HG03558 (cell line): ENCODE measurements around the gene CRYBG1.
"Not testable (repeated sequence)": the region's sequence is repeated elsewhere in the genome, so short reads cannot be mapped to it uniquely, and the experiment has no call there.

Source experiments
- ATAC-seq: cut with Tn5 transposase; IDR thresholded peaks from one replicate; pipeline ENCODE4 v1.9.1; 2021; ENCODE audit warnings: moderate number of reproducible peaks; ENCODE audit not compliant: unreplicated experiment; ENCODE audit errors: extremely low read depth

Gene CRYBG1

DNA sequence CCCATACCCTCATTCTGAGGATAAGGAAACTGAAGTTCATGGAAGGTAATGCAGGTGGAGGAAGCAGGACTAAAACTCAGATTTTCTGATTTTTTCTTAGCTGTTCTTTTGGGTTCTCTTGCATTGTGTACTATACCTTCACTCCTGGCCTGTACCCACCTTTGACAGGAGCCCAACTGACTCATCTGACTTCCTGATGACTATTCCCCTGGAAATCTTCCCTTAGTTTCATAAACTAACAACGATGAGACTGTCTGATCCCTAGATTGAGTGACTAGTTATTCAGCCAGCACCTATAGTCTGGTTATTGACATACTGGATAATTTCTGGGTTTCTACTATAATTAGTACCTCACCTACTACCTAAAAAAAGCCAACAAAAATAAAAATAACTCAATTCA lies 10.1 kb downstream of the CRYBG1 start:
- ATAC-seq, result no peak

DNA sequence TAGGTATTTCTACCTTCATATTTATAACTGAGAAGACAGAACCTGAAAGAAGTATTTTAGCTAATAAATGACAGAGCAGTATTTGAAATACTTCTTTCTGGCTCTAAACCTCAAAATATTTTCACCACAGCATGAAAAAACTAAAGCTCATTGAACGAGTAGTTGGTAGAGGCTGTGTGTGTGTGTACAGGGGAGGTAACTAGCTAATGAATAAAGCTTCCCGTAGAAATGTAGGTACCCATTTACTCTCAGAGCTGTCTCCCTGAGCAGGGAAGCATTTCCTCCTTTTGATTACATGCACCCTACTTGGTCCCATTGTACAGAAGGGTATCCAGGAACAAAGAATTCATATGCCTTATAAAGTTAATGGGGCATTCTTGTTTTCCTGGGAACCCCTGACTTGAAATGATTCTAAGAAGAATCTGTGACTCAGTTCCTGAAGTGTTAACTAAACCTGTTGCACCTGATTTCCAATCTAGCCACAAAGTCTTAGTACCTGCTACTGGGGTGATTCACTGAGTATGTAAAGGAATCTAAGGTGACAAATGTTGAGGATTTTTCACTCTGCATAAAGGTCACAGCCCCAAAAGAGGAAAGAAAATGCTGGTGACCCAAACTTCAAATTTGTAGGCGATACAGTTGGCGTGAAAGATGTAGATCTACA lies 12.5 kb downstream of the CRYBG1 start:
- ATAC-seq, result no peak

DNA sequence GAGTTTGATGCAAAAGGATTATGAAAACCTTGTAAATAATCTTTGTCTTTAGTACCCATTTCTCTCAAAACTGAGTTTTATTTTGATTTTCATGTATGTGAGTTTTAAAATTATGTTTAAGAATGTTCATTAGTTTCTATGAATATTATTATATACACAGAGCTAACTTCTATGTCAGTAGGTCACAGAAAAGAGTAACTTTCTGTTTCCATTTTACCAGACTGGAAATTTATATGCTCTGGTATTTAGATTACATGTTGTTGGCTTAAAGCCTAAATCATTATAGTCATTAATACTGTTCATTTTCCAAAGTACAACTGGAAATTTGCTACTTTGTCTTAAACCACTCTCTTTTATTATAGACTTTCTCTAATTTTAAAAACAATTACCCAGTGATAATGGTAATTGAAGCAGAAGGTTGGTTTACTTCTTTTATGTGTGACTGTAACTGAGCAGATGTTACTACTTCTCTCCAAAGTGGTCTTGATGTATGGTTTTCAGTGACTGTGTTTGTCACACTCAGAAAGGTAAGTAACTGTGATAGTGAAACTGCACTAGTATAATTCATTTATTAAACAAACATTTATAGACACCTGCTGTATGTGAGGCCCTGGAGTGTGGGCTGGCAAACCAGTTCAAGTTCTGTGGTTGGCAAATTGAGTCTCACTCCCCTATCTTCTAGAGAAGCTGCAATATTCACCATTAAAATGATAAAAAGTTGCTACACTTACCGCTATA lies 13.2 kb downstream of the CRYBG1 start:
- no peak for ATAC-seq

DNA sequence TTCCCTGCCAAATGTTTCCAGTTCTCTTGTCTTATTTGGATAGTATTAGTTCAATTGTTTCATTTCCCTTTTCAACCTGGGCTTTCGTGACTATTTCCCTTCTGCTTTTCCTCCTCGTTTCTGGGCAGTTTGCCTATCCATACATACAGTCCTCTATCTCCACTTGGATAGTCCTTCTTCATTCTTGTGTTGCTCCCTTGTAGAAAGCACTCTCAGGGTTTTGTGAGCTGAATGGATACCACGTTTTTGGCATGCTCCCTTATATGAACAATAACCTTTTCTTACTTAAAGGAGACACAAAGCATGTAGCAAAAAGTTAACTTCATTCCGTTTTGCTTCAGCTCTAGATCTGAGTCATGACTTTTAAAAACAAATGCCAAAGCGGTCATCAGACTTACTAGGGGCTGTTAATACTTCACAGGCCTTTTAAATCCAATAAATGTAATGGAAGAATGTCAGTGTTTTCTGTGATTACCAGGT lies 16.6 kb downstream of the CRYBG1 start:
- ATAC-seq, result no peak

DNA sequence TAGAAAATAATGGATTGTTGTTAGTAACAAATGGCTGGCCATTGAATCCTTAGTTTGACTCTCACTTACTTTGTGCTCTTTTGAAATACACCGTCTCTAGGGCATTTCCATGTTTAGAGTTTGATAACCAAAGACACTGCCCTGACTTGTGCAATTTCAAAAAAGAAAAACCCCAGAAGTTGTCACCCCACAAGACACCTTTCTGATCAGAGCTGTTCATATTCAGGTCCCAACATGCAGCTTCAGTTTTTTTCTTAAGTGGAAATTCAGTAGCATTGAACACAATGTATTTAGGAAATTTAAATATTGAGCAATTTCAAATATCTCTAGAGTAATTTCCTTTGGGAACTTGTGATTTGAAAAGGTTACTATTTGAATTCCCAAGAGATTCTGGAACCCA lies 19.4 kb downstream of the CRYBG1 start:
- no peak for ATAC-seq

DNA sequence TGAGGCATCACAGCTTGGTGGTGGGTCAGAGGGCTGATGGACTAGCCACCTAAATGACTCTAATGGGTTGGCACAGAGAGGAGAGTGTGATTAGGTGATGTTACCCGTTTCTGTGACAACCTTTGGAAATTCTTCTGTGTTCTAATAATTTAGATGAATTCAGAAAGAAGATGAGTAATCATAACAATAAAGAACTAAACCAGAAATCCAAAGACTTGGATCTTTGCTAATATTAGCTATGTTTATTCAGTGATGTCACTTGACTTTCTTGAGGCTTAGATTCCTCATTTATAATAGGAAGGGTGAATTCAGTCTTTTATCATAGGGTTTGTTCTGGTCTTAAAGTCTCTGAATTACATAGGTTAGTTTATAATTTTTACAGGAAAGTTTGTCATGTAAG lies 19.9 kb downstream of the CRYBG1 start:
- no peak for ATAC-seq

DNA sequence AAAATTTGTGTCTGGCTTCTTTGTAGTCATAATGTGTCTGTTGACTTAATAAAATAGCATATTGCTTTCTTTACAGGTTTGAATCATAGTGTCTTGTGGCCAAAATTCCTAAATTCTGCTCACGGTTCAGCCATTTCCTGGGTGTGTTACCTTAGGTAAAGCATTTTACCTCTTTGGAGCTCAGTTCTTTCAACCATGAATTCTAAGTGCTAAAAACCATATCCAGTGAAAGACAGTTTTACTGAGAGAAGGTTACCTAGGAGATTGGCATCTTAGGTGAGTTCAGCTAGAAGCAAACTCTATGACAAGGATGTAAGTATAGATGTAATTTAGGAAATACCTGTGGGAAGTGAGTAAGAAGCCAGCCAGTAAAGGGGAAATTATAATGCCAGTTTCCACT lies 20.7 kb downstream of the CRYBG1 start:
- no peak for ATAC-seq

DNA sequence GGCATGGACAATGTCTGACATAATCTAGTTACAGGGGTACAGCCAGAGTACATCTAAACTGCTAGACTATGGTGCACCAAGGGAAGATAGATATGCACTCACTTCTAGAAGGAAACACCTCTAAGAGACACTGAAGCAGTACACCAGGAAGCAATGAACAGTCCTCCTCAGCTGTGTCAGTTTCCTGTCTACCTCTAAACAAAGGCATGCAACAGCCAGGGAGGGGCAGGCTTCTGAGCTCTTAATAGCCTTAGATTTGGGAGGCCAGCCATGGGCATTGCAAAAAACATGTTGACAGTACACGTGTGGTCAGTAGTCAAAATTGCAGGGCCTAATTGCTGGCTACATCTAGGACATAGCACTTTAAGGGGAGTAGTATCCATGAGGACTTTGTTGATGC lies 21.4 kb downstream of the CRYBG1 start:
- ATAC-seq, result no peak

DNA sequence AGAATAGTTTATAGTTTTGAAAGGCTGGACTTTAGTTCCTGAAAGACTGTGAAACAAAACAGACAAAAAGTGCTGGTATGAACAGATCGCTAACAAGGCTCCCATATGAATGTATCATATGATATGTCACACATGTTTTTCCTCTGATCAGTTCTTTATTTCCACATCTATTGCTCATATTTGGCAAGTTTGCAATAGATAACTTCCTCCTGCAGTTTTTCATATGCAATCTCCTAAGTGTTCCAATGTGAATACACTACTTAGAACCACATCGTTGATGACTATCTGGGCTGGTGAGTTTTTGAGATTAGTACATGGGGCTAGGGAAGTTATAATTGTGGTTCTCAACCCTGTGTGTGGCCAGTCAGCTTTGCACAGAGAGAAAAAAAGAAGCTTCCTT lies 23.1 kb downstream of the CRYBG1 start:
- no peak for ATAC-seq

DNA sequence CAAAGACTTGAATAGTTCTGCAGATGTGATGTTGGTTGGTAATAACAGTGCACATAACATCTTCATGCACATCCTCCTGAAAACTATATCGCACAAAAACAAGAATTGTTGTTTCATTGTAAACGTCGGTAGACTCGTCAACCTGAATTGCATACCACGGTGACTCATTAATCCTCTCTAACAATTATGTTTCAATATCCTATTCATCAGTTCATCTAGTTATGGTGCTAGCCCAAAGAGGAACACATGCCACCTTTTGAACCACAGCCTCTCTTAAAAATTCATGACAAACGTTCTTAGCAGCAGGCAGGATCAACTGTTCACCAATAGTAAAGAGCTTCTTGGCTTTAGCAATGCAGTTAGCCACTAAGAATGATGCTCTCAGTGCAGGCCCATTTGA lies 25.0 kb downstream of the CRYBG1 start:
- ATAC-seq, result no peak

DNA sequence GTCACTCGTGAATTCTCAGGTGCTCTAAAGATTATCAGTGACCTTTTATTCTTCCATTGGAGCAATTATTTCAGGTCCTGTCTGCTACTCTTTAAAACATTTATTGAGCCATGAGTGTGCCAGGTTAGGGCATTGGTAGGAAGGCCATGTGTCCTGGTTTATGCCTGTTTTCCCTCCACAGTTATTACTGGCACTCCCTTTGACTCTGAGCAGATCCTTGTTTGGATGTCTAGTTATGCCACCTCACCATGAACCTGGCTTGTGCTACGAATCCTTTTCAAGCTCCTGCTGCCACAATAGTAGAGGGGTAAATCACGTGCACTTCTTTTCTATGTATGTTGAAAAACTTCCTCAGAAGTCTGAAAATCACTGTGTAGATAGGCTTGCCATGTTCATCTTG lies 27.4 kb downstream of the CRYBG1 start:
- ATAC-seq, result no peak

DNA sequence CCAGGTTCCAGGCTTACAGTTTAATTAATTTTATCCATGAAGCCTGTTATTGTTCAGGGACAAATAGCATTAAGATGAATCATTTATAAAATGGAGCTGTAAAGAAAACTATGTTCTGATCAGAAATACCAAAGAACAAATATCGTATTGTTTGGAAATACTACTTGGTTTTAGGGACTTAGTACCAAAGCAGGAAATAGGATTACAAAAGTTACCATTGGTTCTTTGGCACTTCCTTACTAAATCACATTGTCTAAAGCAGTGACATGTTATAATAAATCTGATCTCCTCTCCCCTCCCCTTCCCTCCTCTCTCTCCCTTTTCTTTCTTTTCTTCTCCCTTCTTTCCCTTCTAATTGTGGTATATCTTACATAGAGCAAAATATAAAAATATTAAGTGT lies 29.6 kb downstream of the CRYBG1 start:
- no peak for ATAC-seq

DNA sequence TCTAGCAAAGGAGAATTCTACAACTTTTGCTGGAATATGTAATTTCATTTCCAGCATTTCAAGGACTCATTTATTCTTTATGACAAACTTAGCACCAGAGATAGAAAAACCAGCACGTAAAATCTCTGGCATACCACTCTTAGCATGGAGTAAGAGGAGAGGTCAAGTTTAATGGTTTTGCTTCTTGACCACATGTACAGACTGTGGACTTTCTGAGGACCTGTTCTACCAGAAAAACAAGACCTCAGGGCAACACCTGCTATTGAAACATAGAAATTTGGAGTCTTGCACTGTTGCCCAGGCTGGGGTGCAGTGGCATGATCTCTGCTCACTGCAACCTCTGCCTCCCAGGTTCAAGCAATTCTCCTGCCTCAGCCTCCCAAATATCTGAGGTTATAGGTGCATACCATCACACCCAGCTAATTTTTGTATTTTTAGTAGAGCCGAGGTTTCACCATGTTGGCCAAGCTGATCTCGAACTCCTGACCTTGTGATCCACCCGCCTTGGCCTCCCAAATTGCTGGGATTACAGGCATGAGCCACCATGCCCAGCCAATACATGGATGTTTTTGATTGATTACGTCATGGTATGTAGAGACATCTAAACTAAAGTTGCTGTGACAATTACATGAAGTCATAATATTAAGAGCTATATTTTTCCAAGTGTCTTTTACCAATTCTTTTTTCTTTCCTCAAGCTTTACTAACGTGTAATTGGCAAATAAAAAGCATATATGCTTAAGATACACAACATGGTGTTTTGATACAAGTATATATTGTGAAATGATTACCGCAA lies 36.1 kb downstream of the CRYBG1 start:
- no peak for ATAC-seq

DNA sequence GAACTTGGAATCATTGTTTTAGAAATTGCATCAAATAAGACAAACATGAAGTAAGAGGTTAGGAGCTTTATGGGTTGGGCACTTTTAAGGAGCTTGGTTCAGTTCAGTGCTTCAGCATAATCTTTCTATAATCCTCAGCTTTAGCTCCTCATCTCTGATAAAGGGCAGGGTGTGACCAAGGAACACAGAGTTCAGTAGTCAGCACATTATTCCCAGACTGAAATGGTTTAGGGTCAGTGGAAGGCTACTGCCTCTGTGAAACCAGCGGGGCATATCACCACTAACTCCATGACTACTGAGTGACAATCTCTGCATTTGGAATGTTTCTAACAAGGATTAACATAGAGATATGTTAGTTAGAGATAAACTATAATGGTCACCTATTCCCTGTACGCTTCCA lies 36.9 kb downstream of the CRYBG1 start:
- ATAC-seq, result no peak

DNA sequence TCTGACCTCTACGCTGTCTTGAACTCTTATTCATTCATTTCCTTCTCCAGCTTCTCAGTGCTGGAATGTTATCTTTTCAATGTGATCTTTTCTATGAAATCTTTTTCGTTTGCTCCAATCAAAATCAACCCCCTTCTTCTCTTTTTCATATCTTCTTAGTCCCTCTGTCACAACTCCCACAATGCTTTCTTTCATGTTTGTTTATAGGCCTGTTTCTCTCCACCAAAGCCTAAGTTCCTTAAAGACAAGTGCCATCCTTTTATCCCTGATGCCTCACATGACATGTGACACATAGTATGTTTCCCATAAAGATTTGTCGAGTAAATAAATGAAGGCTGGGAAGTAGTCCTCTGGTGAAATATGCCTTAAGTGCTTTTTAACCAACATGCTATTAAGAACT lies 38.1 kb downstream of the CRYBG1 start:
- ATAC-seq, result no peak

DNA sequence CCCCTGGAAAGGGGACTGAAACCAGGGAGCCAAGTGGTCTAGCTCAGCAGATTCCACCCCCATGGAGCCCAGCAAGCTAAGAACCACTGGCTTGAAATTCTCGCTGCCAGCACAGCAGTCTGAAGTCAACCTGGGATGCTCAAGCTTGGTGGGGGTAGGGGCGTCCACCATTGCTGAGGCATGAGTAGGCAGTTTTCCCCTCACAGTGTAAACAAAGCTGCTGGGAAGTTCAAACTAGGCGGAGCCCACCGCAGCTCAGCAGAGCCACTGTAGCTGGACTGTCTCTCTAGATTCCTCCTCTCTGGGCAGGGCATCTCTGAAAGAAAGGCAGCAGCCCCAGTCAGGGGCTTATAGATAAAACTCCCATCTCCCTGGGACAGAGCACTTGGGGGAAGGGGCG lies 44.5 kb downstream of the CRYBG1 start:
- ATAC-seq, result not testable (repeated sequence)

DNA sequence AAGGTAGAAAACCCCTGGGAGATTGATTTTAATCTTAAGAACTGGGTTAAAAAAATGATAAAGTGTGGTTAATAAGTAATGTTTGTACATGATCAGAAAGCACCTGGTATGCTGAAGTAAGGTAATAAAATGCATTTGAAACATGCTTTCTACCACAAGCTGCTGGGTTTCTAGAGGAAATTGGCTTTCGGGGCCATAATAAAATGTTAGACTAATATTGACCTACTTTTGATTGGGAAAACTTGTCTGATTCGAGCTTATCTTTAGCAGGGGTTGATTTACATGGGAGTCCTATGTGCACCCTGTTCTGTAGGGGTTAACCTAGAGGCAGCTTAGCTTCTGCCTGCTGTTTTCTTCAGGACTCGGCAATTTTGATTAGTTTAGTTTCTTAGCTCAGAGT lies 50.5 kb downstream of the CRYBG1 start:
- no peak for ATAC-seq

DNA sequence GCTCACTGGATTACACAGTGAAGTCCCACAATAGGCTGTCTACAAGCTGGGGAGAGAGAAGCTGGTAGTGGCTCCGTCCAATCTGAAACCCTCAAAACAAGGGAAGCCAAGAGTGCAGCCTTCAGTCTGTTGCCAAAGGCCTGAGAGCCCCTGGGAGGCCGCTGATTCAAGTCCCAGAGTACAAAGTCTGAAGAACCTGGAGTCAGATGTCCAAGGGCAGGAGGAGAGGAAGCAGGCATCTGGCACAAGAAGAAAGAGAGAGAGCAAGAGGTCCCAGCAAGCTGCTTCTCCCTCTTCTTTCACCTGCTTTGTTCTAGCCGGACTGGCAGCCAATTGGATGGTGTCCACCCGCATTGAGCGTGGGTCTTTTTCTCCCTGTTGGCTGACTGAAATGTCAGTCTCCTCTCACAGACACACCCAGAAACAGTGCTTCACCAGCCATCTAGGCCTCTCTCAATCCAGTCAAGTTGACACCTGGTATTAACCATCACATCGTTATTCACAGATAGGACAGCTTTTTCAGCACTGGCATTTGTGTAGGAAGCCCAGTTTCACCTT lies 51.2 kb downstream of the CRYBG1 start:
- ATAC-seq, result no peak

DNA sequence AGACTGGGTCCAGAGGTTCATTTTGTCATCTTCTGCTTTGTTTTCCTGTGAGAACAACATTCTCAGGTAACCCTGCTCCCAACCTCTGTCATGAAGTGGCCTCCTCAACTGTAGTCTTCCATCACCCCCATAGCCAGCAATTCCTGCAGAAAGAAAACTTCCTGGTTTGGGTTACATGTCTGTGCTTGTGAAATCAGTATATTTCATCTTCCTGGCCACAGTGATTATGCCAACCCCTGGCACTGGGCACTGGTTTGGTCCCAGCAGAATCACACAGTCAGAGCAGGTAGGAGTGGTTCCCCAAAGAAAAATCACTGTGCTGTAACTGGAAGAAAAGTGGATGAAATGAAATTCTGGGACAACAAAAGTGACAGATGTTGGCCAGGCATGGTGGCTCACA lies 52.5 kb downstream of the CRYBG1 start:
- no peak for ATAC-seq

DNA sequence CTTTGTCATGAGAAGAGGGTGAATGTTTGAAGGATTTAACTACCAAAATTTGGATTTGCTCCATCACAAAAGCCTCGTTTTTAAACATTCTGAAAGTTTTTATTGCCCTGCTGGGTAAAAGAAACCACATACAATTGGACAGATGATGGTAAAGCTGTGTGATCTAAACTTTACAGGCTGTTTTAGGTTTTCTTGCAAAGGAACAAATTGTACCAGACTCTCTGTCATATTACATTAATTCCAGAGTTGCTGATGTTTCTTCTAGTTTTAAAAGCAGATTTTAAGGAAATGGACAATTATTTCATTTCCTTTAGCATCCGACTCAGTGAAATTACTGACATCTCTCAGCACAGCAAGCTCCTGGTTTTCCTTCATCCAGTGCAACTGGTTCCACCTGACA lies 53.2 kb downstream of the CRYBG1 start:
- ATAC-seq, result no peak

DNA sequence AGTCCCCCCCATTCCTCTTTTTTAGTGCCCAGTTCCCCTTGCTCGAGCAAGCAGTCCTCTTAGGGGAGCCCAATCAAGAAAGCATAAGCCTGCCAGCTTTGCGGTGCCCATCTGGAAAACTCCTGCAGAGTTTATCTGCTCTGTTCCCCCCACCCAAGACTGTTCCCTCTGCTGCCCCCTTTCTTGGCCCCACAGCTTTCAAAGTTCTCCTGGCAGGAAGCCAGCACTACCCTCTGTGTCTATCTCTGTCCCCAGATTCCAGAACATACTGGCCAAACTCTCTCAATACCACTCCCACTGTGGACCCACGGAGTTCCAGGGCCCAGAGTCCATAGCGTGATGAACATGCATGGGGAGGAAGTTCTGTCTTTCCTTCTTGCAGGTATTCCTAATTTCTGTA lies 55.4 kb downstream of the CRYBG1 start:
- no peak for ATAC-seq
